ENCODE results near the gene EFNA5.

Gene EFNA5

GRCh38 chr5:107567901-107568671 is 102.7 kb downstream of the EFNA5 start:
- no peak for DNase-seq

GRCh38 chr5:107566986-107567385 is 103.8 kb downstream of the EFNA5 start:
- no peak for DNase-seq

GRCh38 chr5:107565791-107566767 is 104.7 kb downstream of the EFNA5 start:
- no peak for DNase-seq

GRCh38 chr5:107564931-107565372 is 105.8 kb downstream of the EFNA5 start:
- no peak for DNase-seq

GRCh38 chr5:107563959-107564544 is 106.7 kb downstream of the EFNA5 start:
- DNase-seq = no peak

GRCh38 chr5:107560377-107560776 is 110.4 kb downstream of the EFNA5 start:
- no peak for DNase-seq

- DNase-seq = no peak
These were observed 111.8 kb downstream of the EFNA5 start for GRCh38 chr5:107558823-107559375.

GRCh38 chr5:107557051-107557658 is 113.6 kb downstream of the EFNA5 start:
- no peak for DNase-seq

GRCh38 chr5:107556575-107556974 is 114.2 kb downstream of the EFNA5 start:
- no peak for DNase-seq

GRCh38 chr5:107555425-107556090 is 115.2 kb downstream of the EFNA5 start:
- DNase-seq = no peak

- no peak for DNase-seq
These were observed 115.8 kb downstream of the EFNA5 start for GRCh38 chr5:107554776-107555424.

- DNase-seq = no peak
These were observed 117.6 kb downstream of the EFNA5 start for GRCh38 chr5:107553117-107553555.

- no peak for DNase-seq
These were observed 119.6 kb downstream of the EFNA5 start for GRCh38 chr5:107551088-107551487.

- DNase-seq = no peak
These were observed 121.2 kb downstream of the EFNA5 start for GRCh38 chr5:107549567-107549966.

GRCh38 chr5:107548477-107548876 is 122.3 kb downstream of the EFNA5 start:
- no peak for DNase-seq

- no peak for DNase-seq
These were observed 124.0 kb downstream of the EFNA5 start for GRCh38 chr5:107546719-107547118.

GRCh38 chr5:107545486-107545885 is 125.3 kb downstream of the EFNA5 start:
- DNase-seq = no peak

GRCh38 chr5:107544967-107545366 is 125.8 kb downstream of the EFNA5 start:
- no peak for DNase-seq

GRCh38 chr5:107544476-107544875 is 126.3 kb downstream of the EFNA5 start:
- DNase-seq = no peak

- DNase-seq = no peak
These were observed 126.9 kb downstream of the EFNA5 start for GRCh38 chr5:107543868-107544267.

- DNase-seq = no peak
These were observed 127.9 kb downstream of the EFNA5 start for GRCh38 chr5:107542831-107543231.

Data from activated CD4-positive, alpha-beta T cell treated with anti-CD3 and anti-CD28 coated beads for 1 hour (primary cell).